ENCODE measurements around the gene NFXL1. TPM values are rescaled to one million over a fixed set of nuclear protein-coding genes. Genes with fewer than 3 reads are reported as not detected.

The NFXL1 gene
- total and polyA plus RNA-seq, 2 donors (not counting 1 experiment from before 2014, with no cell fraction given), result 5.8 to 16.5 TPM

DNA sequence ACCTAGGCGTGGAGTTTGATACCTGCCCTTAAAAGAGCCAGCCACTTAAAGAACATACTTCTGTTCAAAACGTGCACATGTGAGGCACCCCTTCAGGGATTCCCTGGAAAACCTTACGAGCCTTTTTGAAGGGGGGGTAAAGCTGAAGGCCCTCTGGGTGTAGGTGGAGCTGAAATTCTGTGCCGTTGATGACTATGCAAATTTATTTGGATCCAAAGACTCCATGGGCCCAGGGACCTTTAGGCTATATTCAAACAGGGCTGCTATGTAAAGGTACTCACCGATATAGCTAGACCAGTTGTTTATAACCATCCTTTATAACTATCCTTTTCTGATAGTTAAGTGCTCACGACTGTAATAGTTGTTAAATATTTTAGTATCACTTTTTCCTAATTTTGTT, 40.3 kb upstream of the NFXL1 start:
- CTCF ChIA-PET, result no interaction called here
- WGBS (ENCODE audit: insufficient coverage), result no CpG with 5 or more reads among the region's 6 CpGs

DNA sequence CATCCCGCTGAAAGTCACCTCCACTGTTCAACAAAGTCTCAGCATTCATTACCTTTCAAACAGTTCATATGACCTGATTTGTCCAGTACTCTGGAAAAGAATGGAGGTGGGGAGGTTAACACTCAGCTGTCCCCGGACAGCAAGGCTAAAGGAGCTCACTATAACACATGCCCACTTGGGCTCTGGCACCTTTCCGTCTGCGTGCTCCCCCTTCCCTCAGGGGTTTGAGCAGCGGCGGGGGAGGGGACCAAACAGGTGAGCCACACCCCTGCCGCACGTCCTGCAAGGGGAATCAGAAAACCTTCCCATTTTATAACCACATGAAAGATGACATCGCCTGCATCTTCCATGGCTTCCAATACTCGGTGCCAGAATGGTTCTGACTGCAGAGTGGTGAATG, 39.9 kb upstream of the NFXL1 start:
- H3K4me1 ChIP-seq (ENCODE audit: control insufficient read depth in 2 of 2, insufficient read depth in 2 of 2, low read length in 2 of 2), result no peaks in the 10 kb centered on the region
- no peaks in the 10 kb centered on the region for H3K4me1 Mint-ChIP-seq
- CTCF ChIA-PET, result no interaction called here
- H3K27ac ChIP-seq (ENCODE audit: low read length in 2 of 2), result no peak overlapping the region
- no peak for DNase-seq
- H3K4me3 Mint-ChIP-seq, result no peak overlapping the region
- peaks cover 0 to 7% (median 0%) of the 10 kb centered on the region in 3 donors for H3K9me3 ChIP-seq (ENCODE audit: control extremely low read depth in 1 of 3, control insufficient read depth in 2 of 3, insufficient read depth in 1 of 3, low read length in 2 of 3)
- intact Hi-C loops (cut with micrococcal nuclease), result no loop called here
- TF ChIP-seq EZH2 (IDR thresholded peaks at IDR 0.05; ENCODE audit: borderline replicate concordance, insufficient read depth, low read depth, low read length, poor library complexity, severe bottlenecking), result no peak
- TF ChIP-seq, protein P1, sequence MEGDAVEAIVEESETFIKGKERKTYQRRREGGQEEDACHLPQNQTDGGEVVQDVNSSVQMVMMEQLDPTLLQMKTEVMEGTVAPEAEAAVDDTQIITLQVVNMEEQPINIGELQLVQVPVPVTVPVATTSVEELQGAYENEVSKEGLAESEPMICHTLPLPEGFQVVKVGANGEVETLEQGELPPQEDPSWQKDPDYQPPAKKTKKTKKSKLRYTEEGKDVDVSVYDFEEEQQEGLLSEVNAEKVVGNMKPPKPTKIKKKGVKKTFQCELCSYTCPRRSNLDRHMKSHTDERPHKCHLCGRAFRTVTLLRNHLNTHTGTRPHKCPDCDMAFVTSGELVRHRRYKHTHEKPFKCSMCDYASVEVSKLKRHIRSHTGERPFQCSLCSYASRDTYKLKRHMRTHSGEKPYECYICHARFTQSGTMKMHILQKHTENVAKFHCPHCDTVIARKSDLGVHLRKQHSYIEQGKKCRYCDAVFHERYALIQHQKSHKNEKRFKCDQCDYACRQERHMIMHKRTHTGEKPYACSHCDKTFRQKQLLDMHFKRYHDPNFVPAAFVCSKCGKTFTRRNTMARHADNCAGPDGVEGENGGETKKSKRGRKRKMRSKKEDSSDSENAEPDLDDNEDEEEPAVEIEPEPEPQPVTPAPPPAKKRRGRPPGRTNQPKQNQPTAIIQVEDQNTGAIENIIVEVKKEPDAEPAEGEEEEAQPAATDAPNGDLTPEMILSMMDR (IDR thresholded peaks at IDR 0.05), result no peak
- H3K27ac Mint-ChIP-seq, result no peak overlapping the region
- no peak overlapping the region for H3K4me2 ChIP-seq (replicated peaks; ENCODE audit: low read depth, low read length, poor library complexity, severe bottlenecking)
- H2AFZ ChIP-seq (ENCODE audit: insufficient read depth, low read depth, low read length, poor library complexity, severe bottlenecking), result no peak overlapping the region
- no peaks in the 10 kb centered on the region for H4K20me1 ChIP-seq (ENCODE audit: control insufficient read depth, insufficient read depth, low read length, poor library complexity, severe bottlenecking)
- 74% methylated on average over 9 of the region's 10 CpGs for WGBS (ENCODE audit: insufficient coverage)
- no peaks in the 10 kb centered on the region for H3K36me3 ChIP-seq (replicated peaks in 1 of 2; ENCODE audit: control extremely low read depth in 1 of 2, control insufficient read depth in 1 of 2, extremely low read depth in 1 of 2, insufficient read depth in 2 of 2, low read length in 1 of 2)
- no peak overlapping the region for H3K4me3 ChIP-seq (ENCODE audit: control extremely low read depth in 1 of 5, extremely low read depth in 1 of 5, insufficient read depth in 1 of 5, low read depth in 2 of 5, low read length in 4 of 5)
- no peak for ATAC-seq (ENCODE audit: low read depth)
- H3K9me3 Mint-ChIP-seq (ENCODE audit: insufficient read depth), result no peaks in the 10 kb centered on the region
- POLR2A ChIA-PET, result no interaction called here
- peaks cover 6% of the 10 kb centered on the region for H3K27me3 Mint-ChIP-seq
- no peak overlapping the region for H3K9ac ChIP-seq (ENCODE audit: low read length)
- peaks cover 0 to 3% (median 0%) of the 10 kb centered on the region in 4 experiments for H3K27me3 ChIP-seq (replicated peaks in 1 of 4; ENCODE audit: control extremely low read depth in 1 of 4, control insufficient read depth in 3 of 4, insufficient read depth in 4 of 4, low read length in 3 of 4)
- no peaks in the 10 kb centered on the region for H3K79me2 ChIP-seq (ENCODE audit: control insufficient read depth, insufficient read depth, low read length)

More for the DNA sequence above, 40.3 kb upstream of the NFXL1 start:
- Histone ChIP-seq H3K9me3 (ENCODE audit: control extremely low read depth in 1 of 3, control insufficient read depth in 2 of 3, insufficient read depth in 1 of 3, low read length in 2 of 3) (peaks cover 0 to 7% (median 0%) of the 10 kb centered on the region in 3 donors), H3K4me3 (ENCODE audit: control extremely low read depth in 1 of 5, extremely low read depth in 1 of 5, insufficient read depth in 1 of 5, low read depth in 2 of 5, low read length in 4 of 5) (no peak overlapping the region), H3K79me2 (ENCODE audit: control insufficient read depth, insufficient read depth, low read length) (no peaks in the 10 kb centered on the region), H3K9ac (ENCODE audit: low read length) (no peak overlapping the region), H3K36me3 (replicated peaks in 1 of 2; ENCODE audit: control extremely low read depth in 1 of 2, control insufficient read depth in 1 of 2, extremely low read depth in 1 of 2, insufficient read depth in 2 of 2, low read length in 1 of 2) (no peaks in the 10 kb centered on the region), H4K20me1 (ENCODE audit: control insufficient read depth, insufficient read depth, low read length, poor library complexity, severe bottlenecking) (no peaks in the 10 kb centered on the region), H3K4me2 (replicated peaks; ENCODE audit: low read depth, low read length, poor library complexity, severe bottlenecking) (no peak overlapping the region), H3K27me3 (replicated peaks in 1 of 4; ENCODE audit: control extremely low read depth in 1 of 4, control insufficient read depth in 3 of 4, insufficient read depth in 4 of 4, low read length in 3 of 4) (peaks cover 0 to 3% (median 0%) of the 10 kb centered on the region in 4 experiments), H2AFZ (ENCODE audit: insufficient read depth, low read depth, low read length, poor library complexity, severe bottlenecking) (no peak overlapping the region), H3K27ac (ENCODE audit: low read length in 2 of 2) (no peak overlapping the region), H3K4me1 (ENCODE audit: control insufficient read depth in 2 of 2, insufficient read depth in 2 of 2, low read length in 2 of 2) (no peaks in the 10 kb centered on the region)
- TF ChIP-seq EZH2 (IDR thresholded peaks at IDR 0.05; ENCODE audit: borderline replicate concordance, insufficient read depth, low read depth, low read length, poor library complexity, severe bottlenecking), result no peak
- TF ChIP-seq, protein P1 (IDR thresholded peaks at IDR 0.05), result no peak
- H3K27me3 Mint-ChIP-seq, result peaks cover 4% of the 10 kb centered on the region
- intact Hi-C loops (cut with micrococcal nuclease), result no loop called here
- ATAC-seq (ENCODE audit: low read depth) (no peak), DNase-seq (no peak)
- POLR2A ChIA-PET, result no interaction called here
- H3K27ac Mint-ChIP-seq, result no peak overlapping the region
- no peaks in the 10 kb centered on the region for H3K9me3 Mint-ChIP-seq (ENCODE audit: insufficient read depth)
- H3K4me3 Mint-ChIP-seq, result no peak overlapping the region
- H3K4me1 Mint-ChIP-seq, result no peaks in the 10 kb centered on the region
